Thyroid gland (tissue), 4 donors: ENCODE measurements around the gene FOXC2.

Experiments
- POLR2A ChIP-seq, 2 donors: fragments of 450-650 bp; IDR thresholded peaks; one replicate each; pipeline ENCODE4 v1.6.1; 2017; ENCODE audit warnings: antibody characterized with exemption in 2 of 2, mild to moderate bottlenecking in 2 of 2, moderate library complexity in 1 of 2
- TF ChIP-seq, protein P1 (sequence below), 6 experiments: fragments of 200-600 bp in 3 of 6; fragments of 450-650 bp in 3 of 6; sonication (generic) in 3 of 6; IDR thresholded peaks; one replicate each; pipeline ENCODE4 v1.5.1; 2016 to 2019; ENCODE audit warnings: antibody characterized with exemption in 6 of 6, mild to moderate bottlenecking in 2 of 6, inconsistent platforms in 1 of 6, moderate library complexity in 1 of 6

DNA sequence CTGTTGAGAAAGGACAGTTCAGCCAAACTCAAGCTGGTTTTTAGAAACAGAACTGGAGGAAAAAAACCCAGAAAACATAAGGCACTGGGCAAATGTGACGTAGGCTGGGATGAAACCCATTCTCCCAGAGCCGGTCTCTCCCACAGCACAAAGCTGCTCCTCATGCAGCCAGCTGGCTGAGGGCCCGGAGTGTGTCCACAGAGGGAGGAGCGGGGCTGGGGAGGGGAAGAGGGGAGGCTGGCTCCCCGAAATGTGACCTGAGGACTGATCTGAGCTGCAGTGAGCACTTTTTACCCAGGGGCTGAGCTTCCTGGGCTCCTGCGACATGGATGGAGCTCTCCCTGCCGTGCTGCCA, 35.5 kb upstream of the FOXC2 start:
- TF ChIP-seq, protein P1, sequence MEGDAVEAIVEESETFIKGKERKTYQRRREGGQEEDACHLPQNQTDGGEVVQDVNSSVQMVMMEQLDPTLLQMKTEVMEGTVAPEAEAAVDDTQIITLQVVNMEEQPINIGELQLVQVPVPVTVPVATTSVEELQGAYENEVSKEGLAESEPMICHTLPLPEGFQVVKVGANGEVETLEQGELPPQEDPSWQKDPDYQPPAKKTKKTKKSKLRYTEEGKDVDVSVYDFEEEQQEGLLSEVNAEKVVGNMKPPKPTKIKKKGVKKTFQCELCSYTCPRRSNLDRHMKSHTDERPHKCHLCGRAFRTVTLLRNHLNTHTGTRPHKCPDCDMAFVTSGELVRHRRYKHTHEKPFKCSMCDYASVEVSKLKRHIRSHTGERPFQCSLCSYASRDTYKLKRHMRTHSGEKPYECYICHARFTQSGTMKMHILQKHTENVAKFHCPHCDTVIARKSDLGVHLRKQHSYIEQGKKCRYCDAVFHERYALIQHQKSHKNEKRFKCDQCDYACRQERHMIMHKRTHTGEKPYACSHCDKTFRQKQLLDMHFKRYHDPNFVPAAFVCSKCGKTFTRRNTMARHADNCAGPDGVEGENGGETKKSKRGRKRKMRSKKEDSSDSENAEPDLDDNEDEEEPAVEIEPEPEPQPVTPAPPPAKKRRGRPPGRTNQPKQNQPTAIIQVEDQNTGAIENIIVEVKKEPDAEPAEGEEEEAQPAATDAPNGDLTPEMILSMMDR (IDR thresholded peaks at IDR 0.05) = no peak
- TF ChIP-seq POLR2A (IDR thresholded peaks at IDR 0.05) = no peak
